ENCODE data around the gene AFMID.

DNA sequence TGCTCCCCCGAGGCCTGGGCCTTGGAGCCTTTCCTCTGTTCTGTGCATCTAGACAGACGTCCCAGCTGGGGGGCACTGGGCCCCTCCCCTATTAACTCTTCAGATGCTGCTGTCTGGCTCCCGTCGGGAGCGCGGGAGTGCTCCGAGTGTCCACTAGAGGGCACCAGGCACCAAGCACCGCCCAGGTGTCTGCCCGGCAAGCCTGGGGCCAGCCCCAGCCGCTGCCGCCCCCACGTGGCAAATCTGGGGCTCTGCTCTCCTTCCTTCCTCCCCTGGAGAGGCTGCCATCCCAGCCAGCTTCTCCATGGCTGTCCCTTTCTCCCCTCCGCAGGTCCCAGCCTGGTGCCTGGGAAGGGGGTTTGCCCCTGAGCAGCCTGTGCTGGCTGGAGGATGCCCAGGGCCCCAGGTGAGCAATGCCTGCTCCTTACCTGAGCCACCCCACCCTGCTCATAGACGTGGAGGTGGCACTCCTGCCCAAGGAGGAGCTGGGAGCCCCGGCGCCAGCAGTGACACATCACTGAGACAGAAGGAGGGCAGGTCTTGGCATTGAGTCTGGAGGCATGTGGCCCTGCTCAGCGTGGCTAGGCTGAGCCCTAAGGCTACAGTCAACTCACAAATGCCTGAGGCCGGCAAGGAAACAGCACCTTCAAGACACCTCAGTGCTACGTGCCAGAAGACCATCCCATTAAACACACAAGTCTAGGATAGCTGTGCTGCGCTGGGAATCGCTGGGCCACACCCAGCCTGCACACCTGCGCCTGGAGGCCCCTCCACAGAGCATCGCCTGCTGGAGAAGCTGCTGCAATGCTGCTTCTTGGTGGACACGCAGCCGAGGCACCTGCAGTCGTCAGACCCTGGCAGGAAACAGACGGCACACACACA is 64.0 kb downstream of the AFMID start:
- TF ChIP-seq, protein P1, sequence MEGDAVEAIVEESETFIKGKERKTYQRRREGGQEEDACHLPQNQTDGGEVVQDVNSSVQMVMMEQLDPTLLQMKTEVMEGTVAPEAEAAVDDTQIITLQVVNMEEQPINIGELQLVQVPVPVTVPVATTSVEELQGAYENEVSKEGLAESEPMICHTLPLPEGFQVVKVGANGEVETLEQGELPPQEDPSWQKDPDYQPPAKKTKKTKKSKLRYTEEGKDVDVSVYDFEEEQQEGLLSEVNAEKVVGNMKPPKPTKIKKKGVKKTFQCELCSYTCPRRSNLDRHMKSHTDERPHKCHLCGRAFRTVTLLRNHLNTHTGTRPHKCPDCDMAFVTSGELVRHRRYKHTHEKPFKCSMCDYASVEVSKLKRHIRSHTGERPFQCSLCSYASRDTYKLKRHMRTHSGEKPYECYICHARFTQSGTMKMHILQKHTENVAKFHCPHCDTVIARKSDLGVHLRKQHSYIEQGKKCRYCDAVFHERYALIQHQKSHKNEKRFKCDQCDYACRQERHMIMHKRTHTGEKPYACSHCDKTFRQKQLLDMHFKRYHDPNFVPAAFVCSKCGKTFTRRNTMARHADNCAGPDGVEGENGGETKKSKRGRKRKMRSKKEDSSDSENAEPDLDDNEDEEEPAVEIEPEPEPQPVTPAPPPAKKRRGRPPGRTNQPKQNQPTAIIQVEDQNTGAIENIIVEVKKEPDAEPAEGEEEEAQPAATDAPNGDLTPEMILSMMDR (conservative IDR thresholded peaks at IDR 0.05; ENCODE audit: low read depth, low read length): peak; percentile 100
- no peak for TF ChIP-seq EZH2 (IDR thresholded peaks at IDR 0.05; ENCODE audit: borderline replicate concordance, low read depth, low read length, poor library complexity, severe bottlenecking)
